Nephron (organoid): ENCODE results near the gene PPP1R13L.
"Not testable (repeated sequence)": the region's sequence is repeated elsewhere in the genome, so short reads cannot be mapped to it uniquely, and the experiment has no call there.

ENCODE experiments used
- H3K27ac Mint-ChIP-seq, 3 experiments: 2 replicates each; pipeline ENCODE4 v1.8.0; 2020; ENCODE audit warnings: mixed read lengths in 3 of 3, mild to moderate bottlenecking in 2 of 3, moderate library complexity in 1 of 3
- H3K27me3 Mint-ChIP-seq: 2 replicates; pipeline ENCODE4 v1.8.0; 2021; ENCODE audit warnings: low read depth, mild to moderate bottlenecking, moderate library complexity, mixed read lengths
- H3K36me3 Mint-ChIP-seq: 2 replicates; pipeline ENCODE4 v1.8.0; 2020; ENCODE audit warnings: low read depth, mixed read lengths
- H3K4me1 Mint-ChIP-seq: 2 replicates; pipeline ENCODE4 v1.8.0; 2020; ENCODE audit warnings: mixed read lengths
- H3K4me3 Mint-ChIP-seq, 3 experiments: 2 replicates each; pipeline ENCODE4 v1.8.0; 2020; ENCODE audit warnings: mild to moderate bottlenecking in 3 of 3, mixed read lengths in 3 of 3, moderate library complexity in 2 of 3
- H3K9me3 Mint-ChIP-seq: 2 replicates; pipeline ENCODE4 v1.8.0; 2020; ENCODE audit warnings: mixed read lengths
- TF ChIP-seq, protein P1 (sequence below), 3 experiments: fragments of 200-600 bp; sonication (generic); IDR thresholded peaks; one replicate each; pipeline ENCODE4 v1.5.0; 2021; ENCODE audit warnings: antibody characterized with exemption in 3 of 3; ENCODE audit not compliant: unreplicated experiment in 3 of 3

PPP1R13L gene

GRCh38 chr19:45439569-45440258 lies 34.8 kb upstream of the PPP1R13L start:
- Mint-ChIP-seq H3K27ac (peak overlapping the region; percentile 37 to 71 (median 53)), H3K36me3 (no peaks in the 10 kb centered on the region), H3K27me3 (no peaks in the 10 kb centered on the region), H3K4me3 (peak overlapping the region; percentile 83 to 88 (median 87)), H3K4me1 (peaks cover 30% of the 10 kb centered on the region), H3K9me3 (no peaks in the 10 kb centered on the region)
- TF ChIP-seq, protein P1, sequence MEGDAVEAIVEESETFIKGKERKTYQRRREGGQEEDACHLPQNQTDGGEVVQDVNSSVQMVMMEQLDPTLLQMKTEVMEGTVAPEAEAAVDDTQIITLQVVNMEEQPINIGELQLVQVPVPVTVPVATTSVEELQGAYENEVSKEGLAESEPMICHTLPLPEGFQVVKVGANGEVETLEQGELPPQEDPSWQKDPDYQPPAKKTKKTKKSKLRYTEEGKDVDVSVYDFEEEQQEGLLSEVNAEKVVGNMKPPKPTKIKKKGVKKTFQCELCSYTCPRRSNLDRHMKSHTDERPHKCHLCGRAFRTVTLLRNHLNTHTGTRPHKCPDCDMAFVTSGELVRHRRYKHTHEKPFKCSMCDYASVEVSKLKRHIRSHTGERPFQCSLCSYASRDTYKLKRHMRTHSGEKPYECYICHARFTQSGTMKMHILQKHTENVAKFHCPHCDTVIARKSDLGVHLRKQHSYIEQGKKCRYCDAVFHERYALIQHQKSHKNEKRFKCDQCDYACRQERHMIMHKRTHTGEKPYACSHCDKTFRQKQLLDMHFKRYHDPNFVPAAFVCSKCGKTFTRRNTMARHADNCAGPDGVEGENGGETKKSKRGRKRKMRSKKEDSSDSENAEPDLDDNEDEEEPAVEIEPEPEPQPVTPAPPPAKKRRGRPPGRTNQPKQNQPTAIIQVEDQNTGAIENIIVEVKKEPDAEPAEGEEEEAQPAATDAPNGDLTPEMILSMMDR (IDR thresholded peaks at IDR 0.05; ENCODE audit: unreplicated experiment in 3 of 3) = peak; percentile 100

GRCh38 chr19:45439190-45439568 lies 34.3 kb upstream of the PPP1R13L start:
- TF ChIP-seq, protein P1 (IDR thresholded peaks at IDR 0.05; ENCODE audit: unreplicated experiment in 3 of 3) = no peak
- H3K9me3 Mint-ChIP-seq = no peaks in the 10 kb centered on the region
- H3K27me3 Mint-ChIP-seq = no peaks in the 10 kb centered on the region
- peaks cover 25% of the 10 kb centered on the region for H3K4me1 Mint-ChIP-seq
- peak overlapping the region; percentile 41 to 88 (median 56) for H3K4me3 Mint-ChIP-seq
- H3K27ac Mint-ChIP-seq = no peak overlapping the region
- no peaks in the 10 kb centered on the region for H3K36me3 Mint-ChIP-seq

- Mint-ChIP-seq H3K36me3 (no peaks in the 10 kb centered on the region), H3K9me3 (no peaks in the 10 kb centered on the region), H3K4me3 (peak overlapping the region in 2 of 3 experiments; percentile 31 to 47), H3K27me3 (no peaks in the 10 kb centered on the region), H3K27ac (no peak overlapping the region), H3K4me1 (peaks cover 12% of the 10 kb centered on the region)
- TF ChIP-seq, protein P1 (IDR thresholded peaks at IDR 0.05; ENCODE audit: unreplicated experiment in 3 of 3) = no peak
These were observed 32.5 kb upstream of the PPP1R13L start for GRCh38 chr19:45437328-45437727.

- not testable (repeated sequence) for H3K27ac Mint-ChIP-seq, H3K27me3 Mint-ChIP-seq, H3K4me1 Mint-ChIP-seq, H3K9me3 Mint-ChIP-seq, H3K4me3 Mint-ChIP-seq, H3K36me3 Mint-ChIP-seq
These were observed 27.7 kb upstream of the PPP1R13L start for GRCh38 chr19:45432543-45432942.

DNA sequence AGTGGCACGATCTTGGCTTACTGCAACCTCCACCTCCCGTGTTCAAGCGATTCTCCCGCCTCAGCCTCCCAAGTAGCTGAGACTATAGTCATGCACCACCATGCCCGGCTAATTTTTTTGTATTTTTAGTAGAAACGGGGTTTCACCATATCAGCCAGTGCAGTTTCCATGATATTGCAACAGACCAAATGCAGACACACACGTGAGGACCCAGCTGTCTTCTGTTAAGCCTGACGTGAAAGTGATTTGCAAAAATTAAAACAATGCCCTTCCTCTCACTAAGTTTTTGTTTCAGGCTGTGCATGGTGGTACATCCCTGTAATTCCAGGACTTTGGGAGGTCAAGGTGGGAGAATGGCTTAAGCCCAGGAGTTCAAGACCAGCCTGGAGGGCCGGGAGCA lies 26.1 kb upstream of the PPP1R13L start:
- H3K27ac Mint-ChIP-seq, H3K36me3 Mint-ChIP-seq, H3K27me3 Mint-ChIP-seq, H3K9me3 Mint-ChIP-seq, H3K4me1 Mint-ChIP-seq: not testable (repeated sequence)
- peak overlapping the region in 1 of 3 experiments; percentile 41 for H3K4me3 Mint-ChIP-seq

DNA sequence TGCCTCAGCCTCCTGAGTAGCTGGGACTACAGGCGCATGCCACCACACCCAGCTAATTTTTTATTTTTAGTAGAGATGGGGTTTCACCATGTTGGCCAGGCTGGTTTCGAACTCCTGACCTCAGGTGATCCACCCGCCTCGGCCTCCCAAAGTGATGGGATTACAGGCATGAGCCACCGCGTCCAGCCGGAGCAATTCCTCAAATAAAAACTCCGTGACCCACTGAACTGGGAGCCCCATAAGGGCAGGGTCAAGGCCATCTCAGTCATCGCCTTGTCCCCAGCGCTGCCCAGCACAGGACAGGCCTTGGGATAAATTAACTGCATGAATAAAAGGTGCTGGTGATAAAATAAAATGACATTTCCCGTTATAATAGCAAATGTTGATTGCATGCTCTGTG lies 25.0 kb upstream of the PPP1R13L start:
- not testable (repeated sequence) for H3K36me3 Mint-ChIP-seq, H3K9me3 Mint-ChIP-seq, H3K4me1 Mint-ChIP-seq, H3K27ac Mint-ChIP-seq, H3K27me3 Mint-ChIP-seq, H3K4me3 Mint-ChIP-seq

DNA sequence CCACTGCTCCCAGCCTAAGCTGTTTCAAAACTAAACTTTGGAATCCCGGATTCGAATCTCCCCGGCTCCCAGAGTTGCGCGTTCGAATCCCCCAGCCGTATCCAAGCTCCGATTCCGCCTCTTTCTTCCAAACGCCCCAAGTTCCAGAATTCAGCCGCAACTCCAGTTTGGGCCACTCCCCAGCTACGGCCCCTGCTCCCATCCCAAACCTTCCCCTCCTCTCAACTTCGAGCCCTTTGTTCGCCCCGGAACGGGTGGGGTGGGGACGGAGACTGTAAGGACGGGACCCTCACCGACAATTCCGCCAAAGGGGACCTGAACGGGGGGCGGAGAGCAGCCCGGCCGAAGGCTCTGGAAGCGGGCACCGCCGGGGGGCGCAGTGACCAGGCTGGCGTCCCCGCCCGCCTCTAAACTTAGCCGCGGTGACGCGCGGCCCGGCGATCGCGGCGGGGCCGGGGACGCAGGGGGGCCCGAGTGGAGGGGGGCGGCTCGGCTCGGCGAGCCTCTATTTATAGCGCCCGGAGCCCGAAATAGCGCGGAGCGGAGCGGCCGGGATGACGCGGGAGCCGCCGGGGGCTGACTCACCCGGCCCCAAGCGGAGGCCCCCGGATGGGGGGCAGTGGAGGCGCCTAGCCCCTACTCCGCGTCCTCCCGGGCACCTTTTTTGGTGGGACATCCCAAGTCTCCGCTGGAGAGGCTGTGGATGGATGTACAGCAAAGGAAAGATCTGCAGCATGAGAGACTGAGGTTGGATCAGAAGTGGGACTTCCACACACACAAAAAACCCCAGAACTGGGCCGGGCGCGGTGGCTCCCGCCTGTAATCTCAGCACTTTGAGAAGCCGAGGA lies 23.7 kb upstream of the PPP1R13L start:
- Mint-ChIP-seq H3K36me3 (no peaks in the 10 kb centered on the region), H3K4me3 (peak overlapping the region; percentile 85 to 92 (median 92)), H3K9me3 (no peaks in the 10 kb centered on the region), H3K4me1 (peaks cover 16% of the 10 kb centered on the region), H3K27me3 (no peaks in the 10 kb centered on the region), H3K27ac (peak overlapping the region; percentile 54 to 84 (median 82))
- TF ChIP-seq, protein P1 (IDR thresholded peaks at IDR 0.05; ENCODE audit: unreplicated experiment in 3 of 3) = peak; percentile 18 to 46 (median 37)
